Astrocyte of the spinal cord (primary cell): ENCODE measurements around the gene TMC2.

ENCODE experiments used
- DNase-seq: peaks from one replicate; pipeline ENCODE4 v3.0.0; 2011; ENCODE audit warnings: low read depth, low spot score
- H3K4me3 ChIP-seq: 2 replicates; pipeline ENCODE4 v1.5.1; 2011; ENCODE audit warnings: low read depth, mild to moderate bottlenecking, low read length, moderate library complexity
- CTCF ChIP-seq: IDR thresholded peaks from 2 replicates; pipeline ENCODE4 v1.5.1; 2012; ENCODE audit warnings: low read depth, mild to moderate bottlenecking, low read length, inconsistent platforms
- in situ Hi-C: cut with HindIII; loops from 2 replicates; pipeline ENCODE4 v1.10.0; 2017; ENCODE audit warnings: low sequenced_read_pairs

Gene TMC2

GRCh38 chr20:2619961-2620595 lies 83.7 kb downstream of the TMC2 start:
- in situ Hi-C loops, result no loop called here
- DNase-seq, result no peak
- no peak overlapping the region for H3K4me3 ChIP-seq
- TF ChIP-seq CTCF, result no peak

GRCh38 chr20:2624190-2624589 lies 87.8 kb downstream of the TMC2 start:
- DNase-seq, result no peak
- in situ Hi-C loops, result no loop called here
- no peak for TF ChIP-seq CTCF
- H3K4me3 ChIP-seq, result no peak overlapping the region

- TF ChIP-seq CTCF, result no peak
- no peak overlapping the region for H3K4me3 ChIP-seq
- DNase-seq, result no peak
- in situ Hi-C loops, result no loop called here
Observed at GRCh38 chr20:2625062-2625461, 88.7 kb downstream of the TMC2 start.

- in situ Hi-C loops, result no loop called here
- DNase-seq, result peak; percentile 75
- TF ChIP-seq CTCF, result no peak
- H3K4me3 ChIP-seq, result no peak overlapping the region
Observed at GRCh38 chr20:2626853-2627541, 90.6 kb downstream of the TMC2 start.

- peak; percentile 29 for DNase-seq
- TF ChIP-seq CTCF, result peak; percentile 17
- in situ Hi-C loops, result no loop called here
- no peak overlapping the region for H3K4me3 ChIP-seq
Observed at GRCh38 chr20:2631228-2631627, 94.9 kb downstream of the TMC2 start.

- no peak for DNase-seq
- H3K4me3 ChIP-seq, result no peak overlapping the region
- no peak for TF ChIP-seq CTCF
- in situ Hi-C loops, result no loop called here
Observed at GRCh38 chr20:2633381-2633780, 97.0 kb downstream of the TMC2 start.
